Right atrium auricular region (tissue), 2 donors: ENCODE results near the gene ELAVL2. TPM values are rescaled to one million over a fixed set of nuclear protein-coding genes. Genes with fewer than 3 reads are reported as not detected.
A peak's percentile ranks its signal among the peaks of the same experiment; 100 is the strongest.
"Not testable (repeated sequence)": the region's sequence is repeated elsewhere in the genome, so short reads cannot be mapped to it uniquely, and the experiment has no call there.

Experiments
- DNase-seq: peaks from one replicate; pipeline ENCODE4 v3.0.0-alpha.2; 2019; ENCODE audit warnings: low spot score
- H3K27ac ChIP-seq, 2 donors: fragments of 200-600 bp; sonication (generic); 1 replicate in 1 of 2; 2 replicates in 1 of 2; pipeline ENCODE4 v1.5.1; 2016 to 2019
- H3K27me3 ChIP-seq, 2 donors: fragments of 200-600 bp; sonication (generic); one replicate each; pipeline versions ENCODE4 v1.5.1 to v1.6.0; 2017 to 2019
- H3K36me3 ChIP-seq: fragments of 200-600 bp; sonication (generic); one replicate; pipeline ENCODE4 v1.5.1; 2016
- H3K4me1 ChIP-seq, 2 donors: fragments of 200-600 bp; sonication (generic); one replicate each; pipeline versions ENCODE4 v1.5.1 to v1.6.0; 2017 to 2019
- H3K4me3 ChIP-seq, 2 donors: fragments of 200-600 bp; sonication (generic); 1 replicate in 1 of 2; 2 replicates in 1 of 2; pipeline ENCODE4 v1.5.1; 2017 to 2019; ENCODE audit warnings: mild to moderate bottlenecking in 1 of 2, moderate library complexity in 1 of 2
- H3K9me3 ChIP-seq, 2 donors: fragments of 200-600 bp; sonication (generic); one replicate each; pipeline ENCODE4 v1.5.1; 2019
- CTCF ChIP-seq, 2 donors: fragments of 200-600 bp; sonication (generic); IDR thresholded peaks; one replicate each; pipeline ENCODE4 v1.5.1; 2019; ENCODE audit warnings: antibody characterized with exemption in 2 of 2
- total RNA-seq, 2 donors: library from RNA; depleted of rRNA; stranded (reverse); fragments of >200 nt; gene quantifications; one replicate each; pipeline ENCODE4 v1.1.0, GENCODE V29; 2016

ELAVL2 gene
- total RNA-seq, 2 donors from 2014 or later, result 0.24 TPM; not detected in 1

- H3K4me3 ChIP-seq, result no peak overlapping the region
- no peak overlapping the region for H3K27ac ChIP-seq
- H3K27me3 ChIP-seq, result no peaks in the 10 kb centered on the region
- no peaks in the 10 kb centered on the region for H3K4me1 ChIP-seq
- H3K9me3 ChIP-seq, result no peaks in the 10 kb centered on the region
- TF ChIP-seq CTCF (IDR thresholded peaks at IDR 0.05), result no peak
- DNase-seq, result no peak
- no peaks in the 10 kb centered on the region for H3K36me3 ChIP-seq
These were observed 102.4 kb downstream of the ELAVL2 start for GRCh38 chr9:23723672-23724071.

- not testable (repeated sequence) for DNase-seq, H3K4me3 ChIP-seq, H3K4me1 ChIP-seq, H3K27ac ChIP-seq, H3K36me3 ChIP-seq, H3K9me3 ChIP-seq, H3K27me3 ChIP-seq
These were observed 103.0 kb downstream of the ELAVL2 start for GRCh38 chr9:23723048-23723447.

GRCh38 chr9:23721466-23721865 lies 104.6 kb downstream of the ELAVL2 start:
- Histone ChIP-seq H3K36me3 (no peaks in the 10 kb centered on the region), H3K27me3 (no peaks in the 10 kb centered on the region), H3K9me3 (no peaks in the 10 kb centered on the region), H3K27ac (no peak overlapping the region), H3K4me3 (no peak overlapping the region), H3K4me1 (no peaks in the 10 kb centered on the region)
- no peak for DNase-seq
- no peak for TF ChIP-seq CTCF (IDR thresholded peaks at IDR 0.05)

GRCh38 chr9:23717505-23717904 lies 108.5 kb downstream of the ELAVL2 start:
- Histone ChIP-seq H3K27ac (no peak overlapping the region), H3K4me3 (no peak overlapping the region), H3K36me3 (no peaks in the 10 kb centered on the region), H3K9me3 (no peaks in the 10 kb centered on the region), H3K4me1 (no peaks in the 10 kb centered on the region), H3K27me3 (no peaks in the 10 kb centered on the region)
- DNase-seq, result no peak
- no peak for TF ChIP-seq CTCF (IDR thresholded peaks at IDR 0.05)

- TF ChIP-seq CTCF (IDR thresholded peaks at IDR 0.05), result no peak
- no peak for DNase-seq
- Histone ChIP-seq H3K36me3 (no peaks in the 10 kb centered on the region), H3K27me3 (no peaks in the 10 kb centered on the region), H3K9me3 (no peaks in the 10 kb centered on the region), H3K27ac (no peak overlapping the region), H3K4me3 (no peak overlapping the region), H3K4me1 (no peaks in the 10 kb centered on the region)
These were observed 118.8 kb downstream of the ELAVL2 start for GRCh38 chr9:23707249-23707648.

- TF ChIP-seq CTCF (IDR thresholded peaks at IDR 0.05), result peak in 1 of 2 donors; percentile 15
- Histone ChIP-seq H3K36me3 (no peaks in the 10 kb centered on the region), H3K4me3 (no peak overlapping the region), H3K9me3 (no peaks in the 10 kb centered on the region), H3K27me3 (no peaks in the 10 kb centered on the region), H3K4me1 (no peaks in the 10 kb centered on the region), H3K27ac (no peak overlapping the region)
- DNase-seq, result no peak
These were observed 123.6 kb downstream of the ELAVL2 start for GRCh38 chr9:23702311-23702922.
